Measurements from ENCODE around the gene MRC2.

The MRC2 gene

GRCh38 chr17:62665599-62665998 lies 38.1 kb downstream of the MRC2 start:
- DNase-seq: no peak

- DNase-seq: no peak
These were observed 38.8 kb downstream of the MRC2 start for GRCh38 chr17:62666061-62666800.

GRCh38 chr17:62666801-62667591 lies 39.5 kb downstream of the MRC2 start:
- no peak for DNase-seq

- DNase-seq: no peak
These were observed 40.8 kb downstream of the MRC2 start for GRCh38 chr17:62668091-62668804.

- no peak for DNase-seq
These were observed 42.8 kb downstream of the MRC2 start for GRCh38 chr17:62670202-62670821.

- no peak for DNase-seq
These were observed 44.1 kb downstream of the MRC2 start for GRCh38 chr17:62671553-62671952.

GRCh38 chr17:62672957-62673356 lies 45.5 kb downstream of the MRC2 start:
- DNase-seq: no peak

GRCh38 chr17:62673614-62674362 lies 46.3 kb downstream of the MRC2 start:
- no peak for DNase-seq

- no peak for DNase-seq
These were observed 46.9 kb downstream of the MRC2 start for GRCh38 chr17:62674363-62674739.

- DNase-seq: no peak
These were observed 47.4 kb downstream of the MRC2 start for GRCh38 chr17:62674841-62675240.

- no peak for DNase-seq
These were observed 47.8 kb downstream of the MRC2 start for GRCh38 chr17:62675260-62675659.

GRCh38 chr17:62675701-62676100 lies 48.2 kb downstream of the MRC2 start:
- no peak for DNase-seq

GRCh38 chr17:62676231-62676943 lies 48.9 kb downstream of the MRC2 start:
- no peak for DNase-seq

- DNase-seq: no peak
These were observed 49.6 kb downstream of the MRC2 start for GRCh38 chr17:62676952-62677596.

- DNase-seq: no peak
These were observed 50.9 kb downstream of the MRC2 start for GRCh38 chr17:62678214-62678919.

GRCh38 chr17:62679866-62680377 lies 52.5 kb downstream of the MRC2 start:
- no peak for DNase-seq

GRCh38 chr17:62680541-62681052 lies 53.1 kb downstream of the MRC2 start:
- DNase-seq: no peak

GRCh38 chr17:62681061-62681938 lies 53.8 kb downstream of the MRC2 start:
- no peak for DNase-seq

GRCh38 chr17:62681939-62682381 lies 54.5 kb downstream of the MRC2 start:
- DNase-seq: no peak
